ENCODE results near the gene EFNA5. TPM values are rescaled to one million over a fixed set of nuclear protein-coding genes. Genes with fewer than 3 reads are reported as not detected.

The EFNA5 gene
- polyA plus RNA-seq, 3 donors: 0.01 TPM; not detected in 2

DNA sequence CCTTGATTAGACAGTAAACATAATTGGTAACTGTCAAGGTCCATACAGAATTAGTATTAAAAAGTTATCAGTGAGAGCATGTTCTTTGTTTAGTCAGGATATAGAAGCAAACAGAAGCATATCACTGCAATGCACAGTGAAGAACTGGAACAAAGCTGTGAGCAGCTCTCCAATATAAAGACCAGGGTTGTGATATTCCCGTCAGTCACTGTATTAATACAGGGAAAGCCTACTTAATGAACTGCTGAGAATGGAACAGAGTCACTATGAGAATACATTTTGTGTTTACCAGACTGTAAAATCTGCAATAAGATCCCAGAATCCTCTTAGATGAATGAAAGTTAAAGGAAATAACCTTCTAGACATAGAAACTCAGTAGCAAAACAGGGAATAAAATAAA, 58.2 kb downstream of the EFNA5 start:
- no peaks in the 10 kb centered on the region for H4K20me1 ChIP-seq (ENCODE audit: insufficient read depth, low read length)
- no peak overlapping the region for H3K9ac ChIP-seq (ENCODE audit: insufficient read depth, low read length, poor library complexity, severe bottlenecking)
- WGBS (ENCODE audit: insufficient coverage): no CpG with 5 or more reads among the region's 1 CpG
- TF ChIP-seq, protein P1, sequence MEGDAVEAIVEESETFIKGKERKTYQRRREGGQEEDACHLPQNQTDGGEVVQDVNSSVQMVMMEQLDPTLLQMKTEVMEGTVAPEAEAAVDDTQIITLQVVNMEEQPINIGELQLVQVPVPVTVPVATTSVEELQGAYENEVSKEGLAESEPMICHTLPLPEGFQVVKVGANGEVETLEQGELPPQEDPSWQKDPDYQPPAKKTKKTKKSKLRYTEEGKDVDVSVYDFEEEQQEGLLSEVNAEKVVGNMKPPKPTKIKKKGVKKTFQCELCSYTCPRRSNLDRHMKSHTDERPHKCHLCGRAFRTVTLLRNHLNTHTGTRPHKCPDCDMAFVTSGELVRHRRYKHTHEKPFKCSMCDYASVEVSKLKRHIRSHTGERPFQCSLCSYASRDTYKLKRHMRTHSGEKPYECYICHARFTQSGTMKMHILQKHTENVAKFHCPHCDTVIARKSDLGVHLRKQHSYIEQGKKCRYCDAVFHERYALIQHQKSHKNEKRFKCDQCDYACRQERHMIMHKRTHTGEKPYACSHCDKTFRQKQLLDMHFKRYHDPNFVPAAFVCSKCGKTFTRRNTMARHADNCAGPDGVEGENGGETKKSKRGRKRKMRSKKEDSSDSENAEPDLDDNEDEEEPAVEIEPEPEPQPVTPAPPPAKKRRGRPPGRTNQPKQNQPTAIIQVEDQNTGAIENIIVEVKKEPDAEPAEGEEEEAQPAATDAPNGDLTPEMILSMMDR (IDR thresholded peaks at IDR 0.05): no peak
- Mint-ChIP-seq H3K27ac (no peak overlapping the region), H3K9me3 (peaks cover 0 to 3% (median 0%) of the 10 kb centered on the region in 7 donors), H3K27me3 (ENCODE audit: low read depth in 3 of 3) (peaks cover 0 to 7% (median 2%) of the 10 kb centered on the region in 3 donors), H3K4me3 (no peak overlapping the region), H3K36me3 (no peaks in the 10 kb centered on the region), H3K4me1 (no peaks in the 10 kb centered on the region)
- H3K27me3 ChIP-seq (ENCODE audit: control insufficient read depth in 2 of 2, insufficient read depth in 2 of 2, low read length in 2 of 2): no peaks in the 10 kb centered on the region
- no peaks in the 10 kb centered on the region for H3K79me2 ChIP-seq (ENCODE audit: insufficient read depth, low read length)
- H3K9me3 ChIP-seq (replicated peaks in 1 of 2; ENCODE audit: control insufficient read depth in 1 of 2, insufficient read depth in 1 of 2, low read length in 2 of 2): no peaks in the 10 kb centered on the region
- H2AFZ ChIP-seq (ENCODE audit: insufficient read depth, low read depth, low read length, poor library complexity, severe bottlenecking): no peak overlapping the region
- intact Hi-C loops (cut with micrococcal nuclease): no loop called here
- H3K27ac ChIP-seq (ENCODE audit: low read depth in 1 of 2, low read length in 2 of 2): no peak overlapping the region
- no peak overlapping the region for H3K4me2 ChIP-seq (replicated peaks; ENCODE audit: extremely low read depth, low read length, poor library complexity, severe bottlenecking)
- H3K4me3 ChIP-seq (replicated peaks in 1 of 3; ENCODE audit: low read depth in 2 of 3, low read length in 3 of 3): no peak overlapping the region
- H3K4me1 ChIP-seq (ENCODE audit: control insufficient read depth in 1 of 2, insufficient read depth in 2 of 2, low read length in 2 of 2): no peaks in the 10 kb centered on the region
- DNase-seq: no peak
- no peaks in the 10 kb centered on the region for H3K36me3 ChIP-seq (replicated peaks in 1 of 2; ENCODE audit: control insufficient read depth in 1 of 2, insufficient read depth in 2 of 2, low read length in 2 of 2)

DNA sequence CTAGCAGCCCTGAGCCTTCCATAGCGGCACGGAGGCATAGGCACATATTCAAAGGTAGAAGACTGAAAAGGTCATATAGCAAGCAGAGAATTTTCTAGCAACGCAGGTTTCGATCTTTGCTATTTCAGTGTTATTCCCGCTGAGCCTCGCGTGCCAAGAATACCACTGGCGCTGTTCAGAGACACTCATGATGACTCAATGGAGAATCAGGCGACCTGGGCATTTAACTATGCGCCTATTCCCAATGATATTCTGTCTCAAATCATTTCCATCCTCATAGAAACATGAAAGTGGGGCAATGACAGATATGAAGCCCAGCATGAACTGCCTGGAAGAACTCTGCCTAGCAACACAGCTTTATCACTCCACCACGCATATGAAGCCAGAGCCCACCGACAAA, 59.9 kb downstream of the EFNA5 start:
- Histone ChIP-seq H3K36me3 (replicated peaks in 1 of 2; ENCODE audit: control insufficient read depth in 1 of 2, insufficient read depth in 2 of 2, low read length in 2 of 2) (no peaks in the 10 kb centered on the region), H2AFZ (ENCODE audit: insufficient read depth, low read depth, low read length, poor library complexity, severe bottlenecking) (no peak overlapping the region), H3K4me1 (ENCODE audit: control insufficient read depth in 1 of 2, insufficient read depth in 2 of 2, low read length in 2 of 2) (no peaks in the 10 kb centered on the region), H3K4me2 (replicated peaks; ENCODE audit: extremely low read depth, low read length, poor library complexity, severe bottlenecking) (no peak overlapping the region), H3K9me3 (replicated peaks in 1 of 2; ENCODE audit: control insufficient read depth in 1 of 2, insufficient read depth in 1 of 2, low read length in 2 of 2) (no peaks in the 10 kb centered on the region), H3K79me2 (ENCODE audit: insufficient read depth, low read length) (no peaks in the 10 kb centered on the region), H3K27ac (ENCODE audit: low read depth in 1 of 2, low read length in 2 of 2) (no peak overlapping the region), H3K27me3 (ENCODE audit: control insufficient read depth in 2 of 2, insufficient read depth in 2 of 2, low read length in 2 of 2) (no peaks in the 10 kb centered on the region), H3K4me3 (replicated peaks in 1 of 3; ENCODE audit: low read depth in 2 of 3, low read length in 3 of 3) (no peak overlapping the region), H3K9ac (ENCODE audit: insufficient read depth, low read length, poor library complexity, severe bottlenecking) (no peak overlapping the region), H4K20me1 (ENCODE audit: insufficient read depth, low read length) (no peaks in the 10 kb centered on the region)
- no peaks in the 10 kb centered on the region for H3K4me1 Mint-ChIP-seq
- H3K36me3 Mint-ChIP-seq: no peaks in the 10 kb centered on the region
- DNase-seq: no peak
- peaks cover 0 to 3% (median 0%) of the 10 kb centered on the region in 7 donors for H3K9me3 Mint-ChIP-seq
- WGBS (ENCODE audit: insufficient coverage): 88% methylated on average over 11 of the region's 12 CpGs
- TF ChIP-seq, protein P1 (IDR thresholded peaks at IDR 0.05): no peak
- peaks cover 0 to 6% (median 1%) of the 10 kb centered on the region in 3 donors for H3K27me3 Mint-ChIP-seq (ENCODE audit: low read depth in 3 of 3)
- H3K27ac Mint-ChIP-seq: no peak overlapping the region
- intact Hi-C loops (cut with micrococcal nuclease): no loop called here
- H3K4me3 Mint-ChIP-seq: no peak overlapping the region

Measured in CD14-positive monocyte (primary cell).